Lung (tissue), 12 donors: ENCODE data around the gene CTXND1. TPM values are rescaled to one million over a fixed set of nuclear protein-coding genes. Genes with fewer than 3 reads are reported as not detected.

Experiments used
- ATAC-seq: fragments of 200-7000 bp; cut with Tn5 transposase; one replicate; pipeline ENCODE4 v1.9.1; 2020; ENCODE audit warnings: moderate number of reproducible peaks; ENCODE audit not compliant: insufficient read depth, low FRiP score
- DNase-seq, 3 donors: peaks; one replicate each; pipeline ENCODE4 v3.0.0-alpha.2; 2013 to 2017
- H3K27ac ChIP-seq, 2 donors: one replicate each; pipeline ENCODE4 v1.5.1; 2013; ENCODE audit warnings: mild to moderate bottlenecking in 2 of 2, moderate library complexity in 2 of 2, control low read depth in 1 of 2, inconsistent platforms in 1 of 2, low read depth in 1 of 2, low read length in 1 of 2
- H3K27me3 ChIP-seq, 3 donors: one replicate each; pipeline ENCODE4 v1.5.1; 2013; ENCODE audit warnings: low read length in 2 of 3; ENCODE audit not compliant: control insufficient read depth in 3 of 3, insufficient read depth in 3 of 3
- H3K36me3 ChIP-seq, 4 donors: one replicate each; pipeline ENCODE4 v1.5.1; 2013; ENCODE audit warnings: low read length in 4 of 4, mild to moderate bottlenecking in 1 of 4, moderate library complexity in 1 of 4; ENCODE audit not compliant: control insufficient read depth in 4 of 4, insufficient read depth in 4 of 4
- H3K4me1 ChIP-seq, 5 donors: one replicate each; pipeline ENCODE4 v1.5.1; 2013; ENCODE audit warnings: low read length in 5 of 5, mild to moderate bottlenecking in 2 of 5, moderate library complexity in 1 of 5; ENCODE audit not compliant: control insufficient read depth in 5 of 5, insufficient read depth in 5 of 5
- H3K4me3 ChIP-seq: one replicate; pipeline ENCODE4 v1.5.1; 2013; ENCODE audit warnings: mild to moderate bottlenecking, control low read depth, moderate library complexity
- H3K9ac ChIP-seq, 2 donors: one replicate each; pipeline ENCODE4 v1.5.1; 2013; ENCODE audit warnings: low read length in 2 of 2, control low read depth in 1 of 2; ENCODE audit not compliant: insufficient read depth in 1 of 2
- H3K9me3 ChIP-seq, 4 donors: one replicate each; pipeline ENCODE4 v1.5.1; 2013; ENCODE audit warnings: low read length in 3 of 4, mild to moderate bottlenecking in 1 of 4, moderate library complexity in 1 of 4; ENCODE audit not compliant: control insufficient read depth in 4 of 4, insufficient read depth in 3 of 4
- WGBS, 2 donors: extraction: QIAGEN DNeasy Blood & Tissue Kit; methylation state at CpG; one replicate each; pipeline ENCODE4 v1.1.7; 2013; 5-methylcytosine and 5-hydroxymethylcytosine counted together
- polyA plus RNA-seq, 2 donors: library from polyadenylated mRNA; stranded (reverse); fragments of 200-250 nt; gene quantifications; one replicate each; pipeline ENCODE4 v1.2.1, GENCODE V29; 2013
- total RNA-seq, 2 donors: library from RNA; depleted of rRNA in 1 of 2; stranded (reverse); fragments of >200 nt in 1 of 2; gene quantifications; one replicate each; pipeline ENCODE4 v1.2.1, GENCODE V29; 2014 to 2021
- TF ChIP-seq, protein P1 (sequence below): IDR thresholded peaks from 2 replicates; pipeline ENCODE4 v1.5.1; 2012; ENCODE audit warnings: mild to moderate bottlenecking; ENCODE audit errors: control extremely low read depth, extremely low read depth
- donor health status: control.
- donor health status: control.
- donor health status: Bipolar disorder and iron deficiency.
- donor health status: healthy.
- donor health status: DM: yes; HTN: yes; CAD: no.

CTXND1 gene
- total and polyA plus RNA-seq, 4 donors: 0.10 to 2.4 (median 1.5) TPM

- TF ChIP-seq, protein P1, sequence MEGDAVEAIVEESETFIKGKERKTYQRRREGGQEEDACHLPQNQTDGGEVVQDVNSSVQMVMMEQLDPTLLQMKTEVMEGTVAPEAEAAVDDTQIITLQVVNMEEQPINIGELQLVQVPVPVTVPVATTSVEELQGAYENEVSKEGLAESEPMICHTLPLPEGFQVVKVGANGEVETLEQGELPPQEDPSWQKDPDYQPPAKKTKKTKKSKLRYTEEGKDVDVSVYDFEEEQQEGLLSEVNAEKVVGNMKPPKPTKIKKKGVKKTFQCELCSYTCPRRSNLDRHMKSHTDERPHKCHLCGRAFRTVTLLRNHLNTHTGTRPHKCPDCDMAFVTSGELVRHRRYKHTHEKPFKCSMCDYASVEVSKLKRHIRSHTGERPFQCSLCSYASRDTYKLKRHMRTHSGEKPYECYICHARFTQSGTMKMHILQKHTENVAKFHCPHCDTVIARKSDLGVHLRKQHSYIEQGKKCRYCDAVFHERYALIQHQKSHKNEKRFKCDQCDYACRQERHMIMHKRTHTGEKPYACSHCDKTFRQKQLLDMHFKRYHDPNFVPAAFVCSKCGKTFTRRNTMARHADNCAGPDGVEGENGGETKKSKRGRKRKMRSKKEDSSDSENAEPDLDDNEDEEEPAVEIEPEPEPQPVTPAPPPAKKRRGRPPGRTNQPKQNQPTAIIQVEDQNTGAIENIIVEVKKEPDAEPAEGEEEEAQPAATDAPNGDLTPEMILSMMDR: no peak
- no peak overlapping the region for H3K4me3 ChIP-seq
- ATAC-seq: no peak
- 93 to 99% methylated on average over 4 of the region's 4 CpGs for WGBS, 2 donors
- peaks cover 0 to 3% (median 0%) of the 10 kb centered on the region in 5 donors for H3K4me1 ChIP-seq
- H3K27me3 ChIP-seq: peaks cover 0 to 3% (median 0%) of the 10 kb centered on the region in 3 donors
- DNase-seq: no peak
- no peak overlapping the region for H3K9ac ChIP-seq
- no peak overlapping the region for H3K27ac ChIP-seq
- peaks cover 0 to 3% (median 0%) of the 10 kb centered on the region in 4 donors for H3K9me3 ChIP-seq
- peaks cover 0 to 11% (median 2%) of the 10 kb centered on the region in 4 donors for H3K36me3 ChIP-seq
These were observed 47.8 kb downstream of the CTXND1 start for GRCh38 chr15:80204231-80204630.

- H3K9ac ChIP-seq: no peak overlapping the region
- peaks cover 0 to 3% (median 0%) of the 10 kb centered on the region in 4 donors for H3K9me3 ChIP-seq
- no peak for DNase-seq
- H3K4me1 ChIP-seq: peaks cover 0 to 7% (median under 1%) of the 10 kb centered on the region in 5 donors
- no peak overlapping the region for H3K27ac ChIP-seq
- WGBS, 2 donors: 79 to 84% methylated on average over 10 of the region's 10 CpGs
- peaks cover 0 to 3% (median 0%) of the 10 kb centered on the region in 3 donors for H3K27me3 ChIP-seq
- no peak for ATAC-seq
- H3K36me3 ChIP-seq: peaks cover 0 to 11% (median 1%) of the 10 kb centered on the region in 4 donors
- no peak overlapping the region for H3K4me3 ChIP-seq
- TF ChIP-seq, protein P1: no peak
These were observed 48.6 kb downstream of the CTXND1 start for GRCh38 chr15:80203361-80203885.

DNA sequence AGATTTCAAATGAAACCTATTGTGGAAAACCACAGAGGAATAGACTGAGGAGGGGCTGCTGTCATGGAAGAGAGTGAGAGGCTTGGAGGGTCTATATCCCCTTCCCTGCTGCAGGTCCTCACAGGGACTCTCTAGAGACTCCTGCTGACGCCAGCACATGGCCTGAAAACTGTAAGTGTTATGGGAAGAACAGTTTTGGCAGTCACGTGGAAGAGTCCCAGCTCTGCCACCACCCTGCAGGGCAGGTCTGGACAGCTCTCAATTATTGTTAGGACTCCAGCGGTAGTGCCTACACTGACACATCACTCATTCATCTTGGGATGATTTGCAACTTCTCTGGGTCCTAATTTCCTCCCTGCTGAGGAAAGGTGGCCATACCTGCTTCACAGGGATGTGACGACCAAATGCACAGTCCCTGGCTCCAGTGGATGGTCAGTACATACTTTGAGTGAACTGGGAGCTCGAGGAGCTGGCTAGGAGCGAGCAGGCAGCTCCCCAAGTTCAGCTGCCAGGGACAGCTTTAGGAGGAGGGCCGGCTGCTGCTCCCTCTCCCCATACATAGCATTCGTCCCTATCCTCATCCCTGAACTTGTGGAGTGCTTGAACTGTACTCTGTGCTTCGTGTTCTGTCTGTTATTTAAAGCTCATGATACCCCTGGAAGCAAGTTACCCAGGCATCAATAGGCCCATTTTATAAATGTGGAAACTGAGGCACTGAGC lies 49.2 kb downstream of the CTXND1 start:
- Histone ChIP-seq H3K4me3 (no peak overlapping the region), H3K4me1 (peaks cover 0 to 14% (median 0%) of the 10 kb centered on the region in 5 donors), H3K9ac (no peak overlapping the region), H3K9me3 (peaks cover 0 to 3% (median 0%) of the 10 kb centered on the region in 4 donors), H3K27me3 (peaks cover 0 to 3% (median 0%) of the 10 kb centered on the region in 3 donors), H3K27ac (no peak overlapping the region), H3K36me3 (peaks cover 0 to 11% (median 1%) of the 10 kb centered on the region in 4 donors)
- DNase-seq: no peak
- ATAC-seq: no peak
- TF ChIP-seq, protein P1: no peak
- 57 to 69% methylated on average over 9 of the region's 9 CpGs for WGBS, 2 donors
